22Rv1 (cell line): ENCODE data around the gene BBIP1.

Experiments
- H3K27ac ChIP-seq: fragments of 450-650 bp; 2 replicates; pipeline ENCODE4 v1.5.1; 2017
- ZFX ChIP-seq: fragments of 450-650 bp; IDR thresholded peaks from 2 replicates; pipeline ENCODE4 v1.6.1; 2017; ENCODE audit warnings: antibody characterized with exemption, borderline replicate concordance
- TF ChIP-seq, protein P1 (sequence below): fragments of 450-650 bp; IDR thresholded peaks from 2 replicates; pipeline ENCODE4 v1.5.1; 2017; ENCODE audit warnings: mild to moderate bottlenecking

BBIP1 gene

DNA sequence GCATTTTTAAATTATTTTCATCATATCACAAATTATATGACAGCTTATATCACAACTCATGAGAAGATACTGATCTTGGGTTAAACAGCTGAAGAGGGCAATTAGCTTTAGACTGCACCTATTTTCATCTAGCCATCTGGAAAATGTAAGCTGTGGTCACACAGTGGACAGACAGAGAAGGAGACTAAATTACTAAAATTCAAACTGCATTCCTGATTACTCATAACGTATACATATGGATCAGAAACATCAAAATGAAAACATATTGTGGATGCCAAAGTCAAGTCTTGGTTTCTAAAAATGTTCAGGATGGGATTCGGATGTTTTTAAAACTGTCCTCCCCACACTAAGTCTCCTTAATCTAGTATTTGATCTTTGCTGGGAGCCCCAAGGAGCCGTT lies 6.6 kb downstream of the BBIP1 start:
- TF ChIP-seq, protein P1, sequence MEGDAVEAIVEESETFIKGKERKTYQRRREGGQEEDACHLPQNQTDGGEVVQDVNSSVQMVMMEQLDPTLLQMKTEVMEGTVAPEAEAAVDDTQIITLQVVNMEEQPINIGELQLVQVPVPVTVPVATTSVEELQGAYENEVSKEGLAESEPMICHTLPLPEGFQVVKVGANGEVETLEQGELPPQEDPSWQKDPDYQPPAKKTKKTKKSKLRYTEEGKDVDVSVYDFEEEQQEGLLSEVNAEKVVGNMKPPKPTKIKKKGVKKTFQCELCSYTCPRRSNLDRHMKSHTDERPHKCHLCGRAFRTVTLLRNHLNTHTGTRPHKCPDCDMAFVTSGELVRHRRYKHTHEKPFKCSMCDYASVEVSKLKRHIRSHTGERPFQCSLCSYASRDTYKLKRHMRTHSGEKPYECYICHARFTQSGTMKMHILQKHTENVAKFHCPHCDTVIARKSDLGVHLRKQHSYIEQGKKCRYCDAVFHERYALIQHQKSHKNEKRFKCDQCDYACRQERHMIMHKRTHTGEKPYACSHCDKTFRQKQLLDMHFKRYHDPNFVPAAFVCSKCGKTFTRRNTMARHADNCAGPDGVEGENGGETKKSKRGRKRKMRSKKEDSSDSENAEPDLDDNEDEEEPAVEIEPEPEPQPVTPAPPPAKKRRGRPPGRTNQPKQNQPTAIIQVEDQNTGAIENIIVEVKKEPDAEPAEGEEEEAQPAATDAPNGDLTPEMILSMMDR = no peak
- no peak for TF ChIP-seq ZFX
- no peak overlapping the region for H3K27ac ChIP-seq

DNA sequence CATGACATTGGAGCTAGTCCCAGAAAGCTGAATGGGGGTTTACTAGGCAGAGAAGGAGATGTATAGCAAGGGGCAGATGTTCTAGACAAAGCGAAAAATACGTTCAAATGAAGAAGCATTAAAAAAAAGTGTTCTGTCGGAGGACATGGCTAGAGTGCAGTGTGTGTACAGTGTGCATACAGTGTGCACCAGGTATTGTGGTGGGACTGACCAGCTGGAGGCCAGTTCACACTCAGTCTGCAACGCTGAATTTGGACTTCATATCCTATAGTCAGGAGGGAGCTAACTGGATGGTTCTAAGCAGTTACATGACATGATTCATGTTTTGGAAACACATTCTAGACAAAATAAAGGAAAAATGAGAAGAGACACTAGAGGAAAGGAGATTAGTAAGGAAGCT lies 8.8 kb downstream of the BBIP1 start:
- no peak overlapping the region for H3K27ac ChIP-seq
- TF ChIP-seq, protein P1 = no peak
- TF ChIP-seq ZFX = no peak

DNA sequence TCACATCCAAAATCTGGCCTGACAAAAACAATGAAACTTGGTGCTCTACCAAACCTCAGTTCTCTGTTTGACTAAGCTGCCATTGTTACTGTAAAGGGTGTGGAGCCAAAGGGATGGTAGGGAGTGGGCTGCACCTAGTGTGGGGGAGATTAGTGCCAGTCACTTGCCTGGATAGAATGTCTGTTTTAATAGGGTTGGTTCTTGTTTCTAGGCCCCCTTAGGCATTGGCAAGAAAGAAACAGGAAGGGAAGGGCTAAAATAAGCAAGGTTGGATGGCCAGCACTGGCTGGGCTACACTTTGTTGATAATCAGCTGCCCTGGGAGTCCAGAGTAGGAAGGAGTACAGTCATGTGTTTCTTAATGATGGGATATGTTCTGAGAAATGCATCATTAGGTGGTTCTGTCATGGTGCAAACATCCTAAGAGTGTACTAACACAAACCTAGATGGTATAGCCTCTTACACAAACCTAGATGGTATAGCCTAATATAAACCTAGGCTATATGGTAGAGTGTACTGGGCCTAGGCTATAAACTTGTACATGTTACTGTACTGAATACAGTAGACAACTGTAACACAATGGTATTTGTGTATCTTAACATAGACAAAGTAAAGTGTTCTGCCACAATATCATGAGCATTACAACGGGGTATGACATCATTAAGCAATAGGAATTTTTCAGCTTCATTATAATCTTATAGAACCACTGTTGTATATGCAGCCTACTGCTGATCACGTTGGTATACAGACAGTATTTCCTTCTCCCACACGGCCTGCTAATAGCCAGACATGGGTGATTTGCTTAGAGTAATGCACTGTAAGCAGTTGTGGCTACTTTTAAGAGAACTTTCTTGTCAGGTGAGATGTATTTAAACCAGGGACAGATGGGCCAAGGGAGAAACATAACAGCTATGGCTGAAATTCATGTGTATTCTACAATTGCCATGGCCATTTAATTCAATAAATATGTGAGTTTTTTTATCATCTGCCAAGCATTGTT lies 15.4 kb downstream of the BBIP1 start:
- no peak overlapping the region for H3K27ac ChIP-seq
- TF ChIP-seq, protein P1 = no peak
- TF ChIP-seq ZFX = no peak

DNA sequence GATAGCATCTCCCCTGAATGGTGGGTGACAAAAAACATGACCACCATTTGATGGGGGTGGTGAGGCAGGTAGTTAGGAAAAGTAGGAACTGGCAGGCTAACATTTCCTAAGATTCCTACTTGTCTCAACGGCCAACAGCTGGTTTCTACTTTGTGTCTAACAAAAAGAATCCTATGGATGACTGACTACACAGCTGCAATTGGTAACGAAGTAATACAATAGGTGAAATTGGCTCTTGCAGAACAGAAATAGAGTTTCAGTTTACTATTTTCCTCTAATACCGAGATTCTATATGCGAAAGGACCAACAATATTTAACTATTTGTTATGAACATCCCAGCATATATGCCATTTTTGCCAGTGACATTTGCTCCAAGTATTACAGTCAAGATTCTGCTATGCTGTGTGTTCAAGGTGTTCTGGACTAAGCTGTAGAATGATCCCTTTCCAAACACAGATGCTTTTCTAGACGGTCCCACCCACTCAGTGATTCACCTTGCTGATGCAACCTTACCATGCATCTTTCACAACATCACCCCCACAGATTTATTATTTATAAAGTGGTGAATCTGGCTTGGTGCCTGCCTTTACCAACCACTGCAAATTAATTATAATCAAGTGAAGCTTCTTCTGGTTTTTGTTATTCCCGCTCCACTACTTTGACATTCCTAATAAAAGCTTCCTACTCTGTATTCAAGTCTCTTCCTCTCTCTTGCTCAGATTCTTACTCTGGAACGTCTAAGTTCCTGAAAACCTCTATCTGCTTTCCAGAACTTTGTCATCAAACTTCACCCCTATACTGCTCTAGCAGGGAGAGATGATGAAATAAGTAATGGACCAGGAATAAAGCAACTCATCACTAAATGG lies 16.8 kb downstream of the BBIP1 start:
- no peak for TF ChIP-seq ZFX
- TF ChIP-seq, protein P1 = no peak
- no peak overlapping the region for H3K27ac ChIP-seq

DNA sequence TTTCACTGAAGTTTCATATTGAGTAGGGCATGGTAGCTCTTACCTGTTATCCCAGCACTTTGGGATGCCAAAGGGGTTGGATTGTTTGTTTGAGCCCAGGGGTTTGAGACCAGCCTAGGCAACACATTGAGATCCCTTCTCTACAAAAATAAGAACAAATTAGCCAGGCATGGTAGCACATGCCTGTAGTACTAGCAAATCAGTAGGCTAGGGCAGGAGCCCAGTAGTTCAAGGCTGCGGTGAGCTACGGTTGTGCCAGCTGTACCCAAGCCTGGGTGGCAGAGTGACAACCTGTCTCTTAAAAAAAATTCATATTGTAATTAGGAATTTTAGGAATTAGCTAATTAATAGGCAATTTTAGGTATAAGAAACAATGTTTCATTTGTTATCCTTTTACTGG lies 18.0 kb downstream of the BBIP1 start:
- H3K27ac ChIP-seq = no peak overlapping the region
- no peak for TF ChIP-seq ZFX
- TF ChIP-seq, protein P1 = no peak

DNA sequence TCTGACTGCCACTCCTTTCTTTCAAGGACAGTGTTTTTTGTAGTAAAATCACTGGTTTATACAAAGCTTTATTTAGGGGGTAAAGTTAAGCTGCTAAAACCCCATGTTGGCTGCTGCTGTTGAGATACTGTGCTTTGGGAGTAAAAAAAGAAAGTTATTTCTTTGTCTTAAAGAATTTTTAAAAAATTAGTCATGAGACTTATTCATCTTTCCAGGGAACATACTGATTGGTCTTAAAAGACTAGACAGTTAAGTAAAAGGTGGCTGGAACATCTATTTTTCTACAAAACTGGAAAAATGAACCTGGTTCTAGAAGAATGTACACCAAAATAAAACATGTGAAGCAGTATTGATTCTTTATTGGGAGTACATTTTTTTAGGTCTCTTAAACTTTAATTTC lies 20.6 kb downstream of the BBIP1 start:
- TF ChIP-seq, protein P1 = no peak
- no peak for TF ChIP-seq ZFX
- H3K27ac ChIP-seq = no peak overlapping the region
